NCI-H748 (cell line): ENCODE data around the gene ABCB10.
"Not testable (repeated sequence)": the region's sequence is repeated elsewhere in the genome, so short reads cannot be mapped to it uniquely, and the experiment has no call there.

Experiments
- DNase-seq: peaks from one replicate; lab custom pipeline; 2025; ENCODE audit not compliant: unreplicated experiment; lab: John Stamatoyannopoulos, UW

The ABCB10 gene

DNA sequence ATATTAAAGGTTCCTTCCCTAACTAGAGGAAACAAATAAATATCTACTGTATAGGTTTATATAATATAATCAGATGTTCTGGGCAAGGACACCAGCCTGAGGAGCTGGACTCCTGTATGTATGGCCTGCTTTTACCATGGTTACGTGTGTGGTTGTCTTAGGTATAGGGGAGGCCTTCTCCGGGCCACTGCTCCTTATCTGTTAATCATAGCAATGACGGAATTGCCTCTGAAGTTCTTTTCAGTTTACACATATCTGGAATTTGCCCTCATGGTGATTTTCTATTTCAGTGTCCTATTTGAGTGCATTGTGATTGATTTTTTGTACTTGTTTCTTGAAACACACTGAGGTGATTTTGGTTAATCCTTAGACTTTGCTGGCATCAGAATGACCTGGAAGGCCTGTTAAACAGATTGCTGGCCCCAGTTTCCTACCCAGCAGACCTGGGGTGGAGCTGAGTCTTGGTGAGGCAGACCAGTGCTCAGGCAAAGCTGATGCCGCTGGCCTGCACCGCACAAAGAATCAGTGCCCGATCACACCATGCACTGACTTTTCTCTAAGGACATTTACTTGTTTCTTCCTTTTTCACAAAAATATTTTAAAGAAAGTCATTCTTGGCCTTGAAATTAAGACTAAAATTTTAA lies 18.5 kb downstream of the ABCB10 start:
- DNase-seq: no peak

- no peak for DNase-seq
Measured at GRCh38 chr1:229538945-229539344, 19.6 kb downstream of the ABCB10 start.

DNA sequence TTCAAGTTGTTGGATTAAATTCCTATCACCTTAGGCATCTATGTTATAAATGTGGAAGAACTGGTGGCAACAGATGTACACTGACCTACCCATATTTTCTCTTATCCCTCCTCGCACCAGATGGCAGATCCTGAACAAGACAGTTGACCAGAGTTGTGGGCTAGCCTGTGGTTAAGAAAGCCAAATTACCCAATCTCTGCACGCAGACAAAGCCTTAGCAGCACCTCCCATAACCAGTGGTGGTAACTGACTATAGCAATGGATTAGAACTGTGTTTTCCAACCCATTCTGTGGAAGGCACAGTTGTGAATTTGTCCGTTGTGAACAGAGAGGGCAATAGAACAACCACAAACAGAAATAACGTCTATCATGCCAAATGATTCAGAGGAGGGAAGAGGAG lies 20.6 kb downstream of the ABCB10 start:
- no peak for DNase-seq

DNA sequence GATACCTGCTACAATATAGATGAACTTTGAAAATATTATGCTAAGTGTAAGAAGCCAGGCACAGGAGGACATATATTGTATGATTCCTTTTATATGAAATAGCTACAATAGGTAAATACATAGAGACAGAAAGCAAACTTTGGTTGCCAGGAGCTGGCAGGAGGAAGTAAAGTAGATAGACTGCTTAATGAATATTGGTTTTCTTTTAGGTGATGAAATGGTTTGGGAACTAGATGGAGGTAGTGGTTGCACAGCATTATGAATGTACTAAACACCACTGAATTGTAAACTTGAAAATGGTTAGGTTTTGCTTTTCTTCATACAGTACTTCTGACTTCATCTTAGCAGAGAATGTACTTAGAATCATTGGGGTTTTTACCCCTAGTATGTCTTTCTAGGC lies 21.5 kb downstream of the ABCB10 start:
- no peak for DNase-seq

- DNase-seq: no peak
Measured at GRCh38 chr1:229535230-229535629, 23.3 kb downstream of the ABCB10 start.

GRCh38 chr1:229531326-229531725 lies 27.2 kb downstream of the ABCB10 start:
- no peak for DNase-seq

- DNase-seq: no peak
Measured at GRCh38 chr1:229529639-229530038, 28.9 kb downstream of the ABCB10 start.

GRCh38 chr1:229526695-229527094 lies 31.8 kb downstream of the ABCB10 start:
- no peak for DNase-seq

DNA sequence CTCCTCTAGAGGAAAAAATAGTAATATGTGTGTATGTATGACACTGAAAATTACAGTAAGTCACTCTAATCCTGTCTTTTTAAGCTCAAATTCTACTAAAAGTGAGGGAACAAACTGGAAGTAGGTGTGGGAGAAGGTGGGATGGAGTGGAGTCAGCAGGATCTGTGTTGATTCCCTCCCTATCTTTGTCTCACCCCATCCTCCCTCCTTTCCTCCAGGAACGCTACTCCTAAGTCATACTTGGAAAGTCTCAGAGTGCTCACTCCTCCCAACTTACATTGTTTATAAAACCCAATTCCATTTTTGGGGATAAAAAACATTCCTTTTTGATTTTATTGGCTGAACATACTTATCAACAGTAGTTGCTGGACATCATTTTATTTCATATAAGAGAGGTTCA lies 35.5 kb downstream of the ABCB10 start:
- DNase-seq: no peak

DNA sequence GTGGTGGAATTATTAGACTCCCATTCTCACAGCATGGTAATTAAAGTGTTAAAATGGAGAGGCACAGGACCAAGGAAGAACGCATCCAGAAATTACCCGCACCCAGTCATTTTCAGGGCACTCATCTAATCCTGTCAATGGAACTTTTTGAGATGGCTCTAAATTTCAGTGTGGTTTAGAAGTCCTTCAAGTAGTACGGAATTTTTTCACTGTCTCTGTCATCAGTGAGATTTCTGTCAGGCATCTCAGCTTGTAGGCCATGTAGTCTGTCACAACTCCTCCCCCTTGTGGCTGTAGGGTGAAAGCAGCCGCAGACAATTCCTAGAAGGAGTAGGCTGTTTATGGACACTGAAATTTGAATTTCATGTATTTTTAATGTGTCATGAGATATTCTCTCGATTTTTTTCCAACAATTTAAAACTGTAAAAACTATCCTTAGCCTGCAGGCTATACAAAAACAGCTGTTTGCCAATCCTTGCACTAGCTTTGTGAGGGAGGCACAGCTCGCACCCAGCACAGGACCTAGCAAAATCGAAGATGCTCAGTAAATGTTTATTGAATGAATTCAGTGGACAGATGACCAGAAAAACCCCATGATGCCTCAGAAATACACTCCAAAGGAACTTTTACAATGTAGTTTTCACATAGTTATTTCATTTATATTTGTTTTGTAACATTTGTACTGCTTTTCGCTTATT lies 43.8 kb downstream of the ABCB10 start:
- DNase-seq: peak; percentile 56

- DNase-seq: not testable (repeated sequence)
Measured at GRCh38 chr1:229511625-229512024, 46.9 kb downstream of the ABCB10 start.

- not testable (repeated sequence) for DNase-seq
Measured at GRCh38 chr1:229511201-229511600, 47.3 kb downstream of the ABCB10 start.

DNA sequence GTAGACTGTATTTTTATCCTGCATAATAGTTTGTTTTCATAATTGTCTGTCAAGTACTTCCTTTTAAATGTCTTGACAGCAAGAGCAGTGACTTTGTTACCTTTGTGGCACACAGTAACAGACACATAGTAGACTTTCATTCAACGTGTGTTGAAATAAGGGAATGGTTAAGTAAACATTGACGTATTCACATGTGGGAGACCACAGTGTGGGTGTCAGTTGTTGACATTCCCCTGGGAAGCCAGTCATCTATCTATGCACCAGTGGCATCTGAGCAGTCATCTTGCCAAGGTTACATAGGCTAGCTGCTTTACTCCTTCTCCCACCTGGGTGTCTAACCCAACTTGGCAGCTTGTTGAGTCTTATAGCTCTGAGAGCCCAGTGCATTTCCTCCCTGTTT lies 48.9 kb downstream of the ABCB10 start:
- no peak for DNase-seq

- no peak for DNase-seq
Measured at GRCh38 chr1:229508823-229509337, 49.6 kb downstream of the ABCB10 start.

GRCh38 chr1:229507951-229508822 lies 50.3 kb downstream of the ABCB10 start, which contains the start of gene NUP133:
Gene NUP133 (minus strand): TSS chr1:229508341. CDS start chr1:229508249, 92 bp downstream.
- DNase-seq: peak; percentile 96

DNA sequence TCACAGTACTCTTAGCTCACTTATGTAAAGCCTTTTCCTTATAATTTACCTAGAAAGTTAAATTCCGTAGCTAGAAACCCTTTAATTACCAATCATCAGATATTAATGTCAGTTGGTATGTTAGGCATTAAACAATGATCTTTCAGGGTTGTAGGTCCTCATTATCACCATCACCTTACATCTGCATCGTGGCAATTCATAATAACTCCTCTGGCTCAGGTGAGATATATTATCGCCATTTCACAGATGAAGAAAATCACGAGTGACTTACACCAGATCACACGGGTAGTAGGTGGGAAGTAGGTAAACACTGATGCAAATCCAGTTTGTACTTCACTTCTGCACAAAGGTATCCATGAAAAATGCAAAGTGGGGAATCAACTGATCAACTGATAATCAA lies 51.0 kb downstream of the ABCB10 start:
- DNase-seq: no peak

DNA sequence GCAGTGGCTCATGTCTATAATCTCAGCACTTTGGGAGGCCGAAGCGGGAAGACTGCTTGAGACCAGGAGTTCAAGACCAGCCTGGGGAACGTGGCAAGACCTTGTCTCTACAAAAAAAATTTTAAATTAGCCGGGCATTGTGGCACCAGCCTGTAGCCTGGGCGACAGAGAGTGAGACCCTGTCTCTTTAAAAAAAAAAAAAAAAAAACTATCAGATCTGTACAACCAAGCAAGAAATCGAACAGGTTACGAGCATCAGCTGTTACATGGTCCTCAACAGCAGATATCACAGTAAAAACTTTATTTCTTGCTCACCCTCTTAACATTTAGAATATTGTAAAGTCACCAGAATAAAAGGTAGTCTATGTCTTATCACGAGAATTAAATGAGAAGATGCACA lies 51.9 kb downstream of the ABCB10 start:
- DNase-seq: no peak

DNA sequence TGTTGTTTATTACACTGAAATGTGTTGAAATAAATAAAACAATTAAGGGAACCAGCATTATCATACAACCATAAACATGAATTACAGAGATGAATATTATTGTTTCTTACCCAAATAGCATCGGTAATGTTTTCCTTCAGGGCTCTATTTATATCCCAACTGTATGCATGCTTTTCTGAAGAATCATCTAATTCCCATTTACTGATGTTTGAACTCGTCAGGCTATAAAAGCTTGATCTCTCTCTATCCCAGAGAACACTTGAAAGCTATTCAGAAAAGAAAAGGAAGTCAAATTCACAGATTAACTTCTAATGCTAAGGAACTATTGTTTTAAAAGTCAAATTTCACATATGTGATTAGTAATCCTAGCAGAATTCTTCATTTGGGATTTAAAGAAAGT lies 62.7 kb downstream of the ABCB10 start:
- no peak for DNase-seq

- no peak for DNase-seq
Measured at GRCh38 chr1:229487181-229487580, 71.3 kb downstream of the ABCB10 start.

DNA sequence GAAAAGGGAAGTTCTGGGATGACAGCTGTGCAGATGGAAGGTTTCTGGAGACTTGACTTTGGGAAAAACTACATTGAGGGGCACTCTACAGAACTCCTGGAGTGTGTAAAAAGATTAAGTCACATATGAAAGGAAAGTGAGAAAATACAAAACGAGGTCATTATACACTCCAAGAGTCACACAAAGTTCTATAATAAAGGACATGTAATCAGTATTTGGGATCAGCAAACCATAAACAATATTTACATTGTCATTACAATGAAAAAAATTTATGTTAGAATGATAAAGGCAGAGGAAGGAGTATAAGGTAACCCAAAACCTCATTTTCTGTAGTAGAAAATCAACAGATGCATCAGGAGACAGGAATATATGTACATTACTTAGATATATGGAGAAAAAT lies 73.2 kb downstream of the ABCB10 start:
- no peak for DNase-seq

DNA sequence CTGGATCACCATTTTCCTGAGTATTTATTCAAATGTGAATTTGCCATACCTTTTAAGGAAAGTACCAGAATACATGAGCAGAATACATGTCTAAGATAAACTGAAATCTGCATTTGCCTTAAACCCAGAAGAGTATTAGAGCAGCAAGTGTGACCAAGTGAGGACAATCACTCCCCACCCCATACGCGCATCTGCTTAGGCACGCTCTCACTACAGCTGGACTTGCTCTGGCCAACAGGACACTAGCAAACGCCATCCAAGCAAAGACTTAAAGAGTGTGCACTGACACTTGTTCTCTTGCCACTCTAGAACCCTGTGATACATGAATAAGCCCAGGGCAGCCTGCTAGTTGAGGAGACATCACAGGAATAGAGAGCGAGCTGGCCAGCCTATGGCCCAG lies 76.0 kb downstream of the ABCB10 start:
- no peak for DNase-seq

DNA sequence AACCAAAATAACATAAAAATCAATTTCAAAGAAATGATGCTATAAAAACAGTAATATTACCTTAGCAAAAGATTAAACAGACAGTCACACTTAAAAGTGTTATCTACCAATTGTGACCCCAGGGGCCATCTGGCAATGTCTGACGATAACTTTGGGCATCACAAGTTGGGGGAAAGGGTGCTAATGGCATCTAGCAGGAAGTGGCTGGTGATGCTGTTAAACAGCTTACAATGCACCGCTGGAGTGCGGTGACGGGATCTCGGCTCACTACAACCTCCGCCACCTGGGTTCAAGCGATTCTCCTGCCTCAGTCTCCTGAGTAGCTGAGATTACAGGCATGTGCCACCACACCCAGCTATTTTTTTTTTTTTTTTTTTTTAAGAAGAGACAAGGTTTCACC lies 78.0 kb downstream of the ABCB10 start:
- no peak for DNase-seq
